Embryonic facial prominence (tissue), 1 donor: ENCODE data around the gene PFDN4.
A peak's percentile ranks its signal among the peaks of the same experiment; 100 is the strongest.

ENCODE experiments used
- DNase-seq: peaks from one replicate; pipeline ENCODE4 v3.0.0-alpha.2; 2016; ENCODE audit errors: extremely low spot score

The PFDN4 gene

GRCh38 chr20:54207743-54208547, at the start of gene PFDN4:
Gene PFDN4, plus strand, starts transcription at chr20:54208087. Its CDS starts 14 bp downstream, at chr20:54208101.
- peak; percentile 53 for DNase-seq

- no peak for DNase-seq
These were observed 49.7 kb upstream of the PFDN4 start for GRCh38 chr20:54158226-54158625.

GRCh38 chr20:54158856-54159418, 49.0 kb upstream of the PFDN4 start:
- DNase-seq = no peak

GRCh38 chr20:54160065-54161007, 47.6 kb upstream of the PFDN4 start:
- DNase-seq = no peak

- DNase-seq = no peak
These were observed 46.7 kb upstream of the PFDN4 start for GRCh38 chr20:54161008-54161820.

- DNase-seq = no peak
These were observed 46.1 kb upstream of the PFDN4 start for GRCh38 chr20:54161821-54162149.

GRCh38 chr20:54162378-54163009, 45.4 kb upstream of the PFDN4 start:
- no peak for DNase-seq

- no peak for DNase-seq
These were observed 44.5 kb upstream of the PFDN4 start for GRCh38 chr20:54163402-54163801.

- no peak for DNase-seq
These were observed 42.9 kb upstream of the PFDN4 start for GRCh38 chr20:54165014-54165413.

GRCh38 chr20:54165803-54166202, 42.1 kb upstream of the PFDN4 start:
- DNase-seq = no peak

- no peak for DNase-seq
These were observed 40.8 kb upstream of the PFDN4 start for GRCh38 chr20:54166987-54167662.

- no peak for DNase-seq
These were observed 39.7 kb upstream of the PFDN4 start for GRCh38 chr20:54167909-54168872.

GRCh38 chr20:54168961-54169862, 38.7 kb upstream of the PFDN4 start:
- no peak for DNase-seq

- DNase-seq = no peak
These were observed 37.8 kb upstream of the PFDN4 start for GRCh38 chr20:54170026-54170471.

- DNase-seq = no peak
These were observed 36.9 kb upstream of the PFDN4 start for GRCh38 chr20:54170963-54171362.

- no peak for DNase-seq
These were observed 35.4 kb upstream of the PFDN4 start for GRCh38 chr20:54172532-54172855.

- no peak for DNase-seq
These were observed 34.8 kb upstream of the PFDN4 start for GRCh38 chr20:54172856-54173652.
